ENCODE data around the gene ZNF487. TPM values are rescaled to one million over a fixed set of nuclear protein-coding genes. Genes with fewer than 3 reads are reported as not detected.
"Not testable (repeated sequence)": the region's sequence is repeated elsewhere in the genome, so short reads cannot be mapped to it uniquely, and the experiment has no call there.

The ZNF487 gene
- polyA plus RNA-seq, 1 donor from 2014 or later: 11.8 TPM

DNA sequence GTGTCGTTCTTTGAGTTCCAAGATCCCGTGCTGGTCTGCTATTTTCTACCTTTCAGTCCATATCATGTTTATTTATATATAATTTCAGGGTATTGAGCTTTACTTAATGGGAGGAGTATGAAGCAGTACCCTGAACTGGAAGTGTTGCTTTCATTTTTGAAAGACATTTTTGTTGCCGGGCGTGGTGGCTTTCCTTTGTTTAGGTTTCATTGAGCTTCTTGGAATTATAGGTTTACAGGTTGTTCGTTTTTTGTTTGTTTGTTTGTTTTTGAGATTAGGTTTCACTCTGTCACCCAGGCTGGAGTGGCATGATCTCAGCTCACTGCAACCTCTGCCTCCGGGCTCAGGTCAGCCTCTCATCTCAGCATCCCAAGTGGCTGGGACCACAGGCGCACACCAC lies 7.4 kb downstream of the ZNF487 start:
- no peaks in the 10 kb centered on the region for H3K9me3 ChIP-seq (ENCODE audit: low read length)
- H2AFZ ChIP-seq (ENCODE audit: low read depth, low read length): no peak overlapping the region
- H3K4me2 ChIP-seq (ENCODE audit: low read length): no peak overlapping the region
- no peaks in the 10 kb centered on the region for H4K20me1 ChIP-seq (ENCODE audit: insufficient read depth)
- H3F3A ChIP-seq (ENCODE audit: insufficient read depth, low read length, poor library complexity, severe bottlenecking): no peaks in the 10 kb centered on the region
- no peak overlapping the region for H3K9ac ChIP-seq (ENCODE audit: low read length)
- H3K36me3 ChIP-seq (ENCODE audit: insufficient read depth, low read length): no peaks in the 10 kb centered on the region
- H3K9me2 ChIP-seq (ENCODE audit: insufficient read depth, low read length): no peaks in the 10 kb centered on the region
- no peak overlapping the region for H3K4me3 ChIP-seq (ENCODE audit: low read length)
- TF ChIP-seq TAF1 (IDR thresholded peaks at IDR 0.05; ENCODE audit: low read depth): no peak
- TF ChIP-seq POLR2AphosphoS5 (IDR thresholded peaks at IDR 0.05): no peak
- TF ChIP-seq EP300 (conservative IDR thresholded peaks at IDR 0.05; ENCODE audit: poor library complexity, severe bottlenecking): no peak
- TF ChIP-seq, protein P1, sequence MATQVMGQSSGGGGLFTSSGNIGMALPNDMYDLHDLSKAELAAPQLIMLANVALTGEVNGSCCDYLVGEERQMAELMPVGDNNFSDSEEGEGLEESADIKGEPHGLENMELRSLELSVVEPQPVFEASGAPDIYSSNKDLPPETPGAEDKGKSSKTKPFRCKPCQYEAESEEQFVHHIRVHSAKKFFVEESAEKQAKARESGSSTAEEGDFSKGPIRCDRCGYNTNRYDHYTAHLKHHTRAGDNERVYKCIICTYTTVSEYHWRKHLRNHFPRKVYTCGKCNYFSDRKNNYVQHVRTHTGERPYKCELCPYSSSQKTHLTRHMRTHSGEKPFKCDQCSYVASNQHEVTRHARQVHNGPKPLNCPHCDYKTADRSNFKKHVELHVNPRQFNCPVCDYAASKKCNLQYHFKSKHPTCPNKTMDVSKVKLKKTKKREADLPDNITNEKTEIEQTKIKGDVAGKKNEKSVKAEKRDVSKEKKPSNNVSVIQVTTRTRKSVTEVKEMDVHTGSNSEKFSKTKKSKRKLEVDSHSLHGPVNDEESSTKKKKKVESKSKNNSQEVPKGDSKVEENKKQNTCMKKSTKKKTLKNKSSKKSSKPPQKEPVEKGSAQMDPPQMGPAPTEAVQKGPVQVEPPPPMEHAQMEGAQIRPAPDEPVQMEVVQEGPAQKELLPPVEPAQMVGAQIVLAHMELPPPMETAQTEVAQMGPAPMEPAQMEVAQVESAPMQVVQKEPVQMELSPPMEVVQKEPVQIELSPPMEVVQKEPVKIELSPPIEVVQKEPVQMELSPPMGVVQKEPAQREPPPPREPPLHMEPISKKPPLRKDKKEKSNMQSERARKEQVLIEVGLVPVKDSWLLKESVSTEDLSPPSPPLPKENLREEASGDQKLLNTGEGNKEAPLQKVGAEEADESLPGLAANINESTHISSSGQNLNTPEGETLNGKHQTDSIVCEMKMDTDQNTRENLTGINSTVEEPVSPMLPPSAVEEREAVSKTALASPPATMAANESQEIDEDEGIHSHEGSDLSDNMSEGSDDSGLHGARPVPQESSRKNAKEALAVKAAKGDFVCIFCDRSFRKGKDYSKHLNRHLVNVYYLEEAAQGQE (IDR thresholded peaks at IDR 0.05; ENCODE audit: borderline replicate concordance): no peak
- TF ChIP-seq MXI1 (conservative IDR thresholded peaks at IDR 0.05; ENCODE audit: poor library complexity, severe bottlenecking): no peak
- TF ChIP-seq, protein P2, sequence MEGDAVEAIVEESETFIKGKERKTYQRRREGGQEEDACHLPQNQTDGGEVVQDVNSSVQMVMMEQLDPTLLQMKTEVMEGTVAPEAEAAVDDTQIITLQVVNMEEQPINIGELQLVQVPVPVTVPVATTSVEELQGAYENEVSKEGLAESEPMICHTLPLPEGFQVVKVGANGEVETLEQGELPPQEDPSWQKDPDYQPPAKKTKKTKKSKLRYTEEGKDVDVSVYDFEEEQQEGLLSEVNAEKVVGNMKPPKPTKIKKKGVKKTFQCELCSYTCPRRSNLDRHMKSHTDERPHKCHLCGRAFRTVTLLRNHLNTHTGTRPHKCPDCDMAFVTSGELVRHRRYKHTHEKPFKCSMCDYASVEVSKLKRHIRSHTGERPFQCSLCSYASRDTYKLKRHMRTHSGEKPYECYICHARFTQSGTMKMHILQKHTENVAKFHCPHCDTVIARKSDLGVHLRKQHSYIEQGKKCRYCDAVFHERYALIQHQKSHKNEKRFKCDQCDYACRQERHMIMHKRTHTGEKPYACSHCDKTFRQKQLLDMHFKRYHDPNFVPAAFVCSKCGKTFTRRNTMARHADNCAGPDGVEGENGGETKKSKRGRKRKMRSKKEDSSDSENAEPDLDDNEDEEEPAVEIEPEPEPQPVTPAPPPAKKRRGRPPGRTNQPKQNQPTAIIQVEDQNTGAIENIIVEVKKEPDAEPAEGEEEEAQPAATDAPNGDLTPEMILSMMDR (IDR thresholded peaks at IDR 0.05; ENCODE audit: poor library complexity, severe bottlenecking): no peak
- TF ChIP-seq EZH2 (IDR thresholded peaks at IDR 0.05; ENCODE audit: borderline replicate concordance, insufficient read depth, low read length, poor library complexity, severe bottlenecking): no peak
- TF ChIP-seq SMC3 (conservative IDR thresholded peaks at IDR 0.05; ENCODE audit: poor library complexity): no peak
- TF ChIP-seq RAD21 (conservative IDR thresholded peaks at IDR 0.05): no peak
- H3K79me2 ChIP-seq (replicated peaks; ENCODE audit: insufficient read depth, low read length): no peaks in the 10 kb centered on the region
- no peak overlapping the region for H3K27ac ChIP-seq (ENCODE audit: low read length)
- no peaks in the 10 kb centered on the region for H3K27me3 ChIP-seq (ENCODE audit: insufficient read depth, low read depth, low read length)

DNA sequence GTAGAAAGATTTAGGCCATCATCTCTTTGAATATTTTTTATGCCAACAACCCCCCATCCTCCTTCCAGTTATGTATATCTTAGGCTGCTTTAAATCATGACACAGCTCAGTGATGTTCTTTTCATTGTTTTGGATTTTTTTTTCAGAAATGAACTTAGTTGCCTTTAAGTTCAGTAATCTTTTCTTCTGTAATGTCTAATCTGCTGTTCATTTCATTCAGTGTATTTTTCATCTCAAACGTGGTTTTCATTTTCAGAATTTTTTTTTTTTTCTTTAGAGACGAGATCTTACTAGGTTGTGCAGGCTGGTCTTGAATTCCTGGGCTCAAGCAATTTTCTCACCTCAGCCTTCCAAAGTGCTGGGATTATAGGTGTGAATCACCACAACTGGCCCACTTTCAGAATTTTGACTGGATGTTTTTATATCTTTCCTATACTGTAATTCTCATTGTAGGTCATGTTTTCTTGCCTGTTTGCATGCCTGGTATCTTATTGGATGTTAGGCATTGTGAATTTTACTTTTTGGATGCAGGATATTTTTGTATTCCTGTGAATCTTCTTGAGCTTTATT lies 8.1 kb downstream of the ZNF487 start:
- TF ChIP-seq, protein P2 (IDR thresholded peaks at IDR 0.05; ENCODE audit: poor library complexity, severe bottlenecking): no peak
- no peak for TF ChIP-seq POLR2AphosphoS5 (IDR thresholded peaks at IDR 0.05)
- Histone ChIP-seq H3K36me3 (ENCODE audit: insufficient read depth, low read length) (no peaks in the 10 kb centered on the region), H3K4me2 (ENCODE audit: low read length) (no peak overlapping the region)

DNA sequence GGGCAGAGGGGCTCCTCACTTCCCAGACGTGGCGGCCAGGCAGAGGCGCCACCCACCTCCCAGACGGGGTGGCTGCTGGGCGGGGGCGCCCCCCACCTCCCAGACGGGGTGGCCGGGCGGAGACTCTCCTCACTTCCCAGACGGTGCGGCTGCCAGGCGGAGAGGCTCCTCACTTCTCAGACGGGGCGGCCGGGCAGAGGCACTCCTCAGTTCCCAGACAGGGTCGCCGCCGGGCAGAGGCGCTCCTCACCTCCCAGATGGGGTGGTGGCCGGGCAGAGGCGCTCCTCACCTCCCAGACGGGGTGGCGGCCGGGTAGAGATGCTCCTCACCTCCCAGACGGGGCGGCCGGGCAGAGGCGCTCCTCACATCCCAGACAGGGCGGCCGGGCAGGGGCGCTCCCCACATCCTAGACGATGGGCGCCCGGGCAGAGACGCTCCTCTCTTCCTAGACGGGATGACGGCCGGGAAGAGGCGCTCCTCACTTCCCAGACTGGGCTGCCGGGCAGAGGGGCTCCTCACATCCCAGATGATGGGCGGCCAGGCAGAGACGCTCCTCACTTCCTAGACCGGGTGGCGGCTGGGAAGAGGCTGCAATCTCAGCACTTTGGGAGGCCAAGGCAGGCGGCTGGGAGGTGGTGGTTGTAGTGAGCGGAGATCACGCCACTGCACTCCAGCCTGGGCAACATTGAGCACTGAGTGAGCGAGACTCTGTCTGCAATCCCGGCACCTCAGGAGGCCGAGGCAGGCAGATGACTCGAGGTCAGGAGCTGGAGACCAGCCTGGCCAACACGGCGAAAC lies 9.5 kb downstream of the ZNF487 start:
- H3K9ac ChIP-seq (ENCODE audit: low read length); H2AFZ ChIP-seq (ENCODE audit: low read depth, low read length); H4K20me1 ChIP-seq (ENCODE audit: insufficient read depth); H3K4me2 ChIP-seq (ENCODE audit: low read length); H3K27me3 ChIP-seq (ENCODE audit: insufficient read depth, low read depth, low read length); H3K9me2 ChIP-seq (ENCODE audit: insufficient read depth, low read length); H3K27ac ChIP-seq (ENCODE audit: low read length); H3K36me3 ChIP-seq (ENCODE audit: insufficient read depth, low read length); H3K79me2 ChIP-seq (replicated peaks; ENCODE audit: insufficient read depth, low read length); H3K9me3 ChIP-seq (ENCODE audit: low read length); H3F3A ChIP-seq (ENCODE audit: insufficient read depth, low read length, poor library complexity, severe bottlenecking); H3K4me3 ChIP-seq (ENCODE audit: low read length): not testable (repeated sequence)

More for the DNA sequence above, 8.1 kb downstream of the ZNF487 start:
- Histone ChIP-seq H3K4me3 (ENCODE audit: low read length) (no peak overlapping the region), H2AFZ (ENCODE audit: low read depth, low read length) (no peak overlapping the region), H3K27ac (ENCODE audit: low read length) (no peak overlapping the region), H4K20me1 (ENCODE audit: insufficient read depth) (no peaks in the 10 kb centered on the region), H3K79me2 (replicated peaks; ENCODE audit: insufficient read depth, low read length) (no peaks in the 10 kb centered on the region), H3K9me3 (ENCODE audit: low read length) (no peaks in the 10 kb centered on the region), H3K9ac (ENCODE audit: low read length) (no peak overlapping the region), H3K27me3 (ENCODE audit: insufficient read depth, low read depth, low read length) (no peaks in the 10 kb centered on the region), H3F3A (ENCODE audit: insufficient read depth, low read length, poor library complexity, severe bottlenecking) (no peaks in the 10 kb centered on the region), H3K9me2 (ENCODE audit: insufficient read depth, low read length) (no peaks in the 10 kb centered on the region)

All from neural cell (in vitro differentiated cells).